Panc1 (cell line): Measurements from ENCODE around the gene MTHFD1L. TPM values are rescaled to one million over a fixed set of nuclear protein-coding genes. Genes with fewer than 3 reads are reported as not detected.

ENCODE experiments used
- ATAC-seq: fragments of 200-7000 bp; cut with Tn5 transposase; 2 replicates; pipeline ENCODE4 v1.9.1; 2020; ENCODE audit warnings: mild to moderate bottlenecking, moderate library complexity
- BruUV-seq: library from RNA; stranded (reverse); fragments of 400-500 nt; replicated peaks from 2 replicates; lab custom pipeline; 2021; lab: Mats Ljungman, UMichigan
- CTCF ChIA-PET: fragments of 300-600 bp; sonication (Branson Sonifier 250); formaldehyde crosslinking; loops from one replicate; lab custom pipeline; 2022; ENCODE audit warnings: antibody characterized with exemption; lab: Charles Lee
- POLR2A ChIA-PET: fragments of 300-600 bp; sonication (Branson Sonifier 250); formaldehyde crosslinking; loops from one replicate; lab custom pipeline; 2022; ENCODE audit warnings: antibody characterized with exemption; lab: Charles Lee
- DNase-seq: peaks from one replicate; pipeline ENCODE4 v3.0.0-alpha.2; 2010; ENCODE audit warnings: low read depth, low spot score
- H3K27ac ChIP-seq: 2 replicates; pipeline ENCODE4 v1.5.1; 2011; ENCODE audit warnings: mild to moderate bottlenecking, low read length, inconsistent platforms
- H3K27me3 ChIP-seq: fragments of 200-500 bp; sonication (Bioruptor generic); 2 replicates; pipeline ENCODE4 v1.6.0; 2014; ENCODE audit warnings: low read length, inconsistent platforms; ENCODE audit not compliant: control insufficient read depth, insufficient read depth
- H3K36me3 ChIP-seq: fragments of 200-500 bp; sonication (Bioruptor generic); 2 replicates; pipeline ENCODE4 v1.5.1; 2014; ENCODE audit warnings: inconsistent platforms, mild to moderate bottlenecking, low read length, moderate library complexity; ENCODE audit not compliant: control insufficient read depth, insufficient read depth
- H3K4me1 ChIP-seq: 2 replicates; pipeline ENCODE4 v1.5.1; 2011; ENCODE audit warnings: inconsistent platforms, mild to moderate bottlenecking, low read length, moderate library complexity; ENCODE audit not compliant: control insufficient read depth, insufficient read depth
- H3K4me3 ChIP-seq, 2 experiments: 2 replicates each; pipeline ENCODE4 v1.5.1; 2011 to 2012; ENCODE audit warnings: low read depth in 2 of 2, low read length in 2 of 2, mild to moderate bottlenecking in 2 of 2, inconsistent platforms in 1 of 2, moderate library complexity in 1 of 2
- H3K9me3 ChIP-seq: fragments of 200-500 bp; sonication (Bioruptor generic); 2 replicates; pipeline ENCODE4 v1.5.1; 2014; ENCODE audit warnings: low read depth, mild to moderate bottlenecking, inconsistent platforms, low read length, moderate library complexity; ENCODE audit not compliant: control insufficient read depth, insufficient read depth
- POLR2AphosphoS5 ChIP-seq: IDR thresholded peaks from 2 replicates; pipeline ENCODE4 v1.6.1; 2012; ENCODE audit warnings: mild to moderate bottlenecking, low read depth, low read length, moderate library complexity
- SIN3A ChIP-seq: IDR thresholded peaks from 2 replicates; pipeline ENCODE4 v1.6.1; 2012; ENCODE audit warnings: low read depth, mild to moderate bottlenecking, low read length, moderate library complexity, borderline replicate concordance; ENCODE audit not compliant: insufficient read depth
- TCF7L2 ChIP-seq: IDR thresholded peaks from 2 replicates; pipeline ENCODE4 v1.6.1; 2011; ENCODE audit warnings: mild to moderate bottlenecking, low read depth, low read length, inconsistent platforms
- in situ Hi-C: cut with HindIII; loops from 2 replicates; pipeline ENCODE4 v1.10.0; 2016; ENCODE audit warnings: low sequenced_read_pairs, low pct_unique_long_range_greater_than_20kb
- intact Hi-C: fragments of 100-400 bp; cut with micrococcal nuclease; formaldehyde crosslinking; loops from one replicate; pipeline ENCODE4 v1.10.0; 2022; ENCODE audit not compliant: unreplicated experiment
- total RNA-seq: library from RNA; stranded (reverse); gene quantifications from one replicate; pipeline ENCODE4 v1.2.1, GENCODE V29; 2021; ENCODE audit not compliant: unreplicated experiment
- TF ChIP-seq, protein P1 (sequence below), 2 experiments: IDR thresholded peaks; 2 replicates each; pipeline ENCODE4 v1.6.1; 2011 to 2012; ENCODE audit warnings: low read depth in 2 of 2, control low read depth in 1 of 2, low read length in 1 of 2, mild to moderate bottlenecking in 1 of 2, moderate library complexity in 1 of 2; ENCODE audit not compliant: insufficient read depth in 1 of 2
- TF ChIP-seq, protein P2 (sequence below): fragments of 450-650 bp; IDR thresholded peaks from 2 replicates; pipeline ENCODE4 v1.5.1; 2017; ENCODE audit warnings: mild to moderate bottlenecking

MTHFD1L gene
- total RNA-seq, 1 experiment from 2014 or later: 76.2 TPM

DNA sequence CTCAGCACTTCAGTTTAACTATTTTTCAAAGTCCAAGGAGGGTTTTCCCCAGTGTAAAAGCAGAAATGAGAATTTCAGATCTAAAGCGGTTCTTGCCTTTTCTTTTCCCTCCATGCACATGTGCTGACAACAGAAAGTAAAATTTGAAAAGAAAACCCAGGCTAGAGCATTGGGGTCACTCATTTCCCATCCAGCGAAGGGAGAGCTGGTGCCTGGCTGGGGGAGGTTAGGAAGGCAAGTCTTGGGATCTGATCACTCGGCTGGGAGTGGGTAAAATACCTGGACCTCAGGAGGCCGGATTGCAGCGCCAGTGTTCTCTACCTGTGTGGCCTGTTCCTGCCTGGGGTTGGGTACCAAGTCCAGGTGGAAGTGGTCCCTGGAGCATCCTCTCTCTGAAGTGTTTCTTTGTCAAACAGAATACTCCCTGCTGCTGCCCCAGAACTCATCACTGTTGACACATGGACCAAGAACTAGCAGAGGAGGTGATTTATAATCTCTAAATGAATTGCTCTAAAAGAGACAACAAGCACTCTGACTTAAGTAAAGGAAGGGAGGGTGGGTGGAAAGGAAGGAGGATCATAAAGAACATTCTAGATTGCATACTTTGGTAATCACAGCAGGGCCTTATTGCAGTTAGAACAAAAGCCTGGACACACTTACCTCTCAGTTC, 136.0 kb downstream of the MTHFD1L start:
- no TSS peak for BruUV-seq
- TF ChIP-seq, protein P1, sequence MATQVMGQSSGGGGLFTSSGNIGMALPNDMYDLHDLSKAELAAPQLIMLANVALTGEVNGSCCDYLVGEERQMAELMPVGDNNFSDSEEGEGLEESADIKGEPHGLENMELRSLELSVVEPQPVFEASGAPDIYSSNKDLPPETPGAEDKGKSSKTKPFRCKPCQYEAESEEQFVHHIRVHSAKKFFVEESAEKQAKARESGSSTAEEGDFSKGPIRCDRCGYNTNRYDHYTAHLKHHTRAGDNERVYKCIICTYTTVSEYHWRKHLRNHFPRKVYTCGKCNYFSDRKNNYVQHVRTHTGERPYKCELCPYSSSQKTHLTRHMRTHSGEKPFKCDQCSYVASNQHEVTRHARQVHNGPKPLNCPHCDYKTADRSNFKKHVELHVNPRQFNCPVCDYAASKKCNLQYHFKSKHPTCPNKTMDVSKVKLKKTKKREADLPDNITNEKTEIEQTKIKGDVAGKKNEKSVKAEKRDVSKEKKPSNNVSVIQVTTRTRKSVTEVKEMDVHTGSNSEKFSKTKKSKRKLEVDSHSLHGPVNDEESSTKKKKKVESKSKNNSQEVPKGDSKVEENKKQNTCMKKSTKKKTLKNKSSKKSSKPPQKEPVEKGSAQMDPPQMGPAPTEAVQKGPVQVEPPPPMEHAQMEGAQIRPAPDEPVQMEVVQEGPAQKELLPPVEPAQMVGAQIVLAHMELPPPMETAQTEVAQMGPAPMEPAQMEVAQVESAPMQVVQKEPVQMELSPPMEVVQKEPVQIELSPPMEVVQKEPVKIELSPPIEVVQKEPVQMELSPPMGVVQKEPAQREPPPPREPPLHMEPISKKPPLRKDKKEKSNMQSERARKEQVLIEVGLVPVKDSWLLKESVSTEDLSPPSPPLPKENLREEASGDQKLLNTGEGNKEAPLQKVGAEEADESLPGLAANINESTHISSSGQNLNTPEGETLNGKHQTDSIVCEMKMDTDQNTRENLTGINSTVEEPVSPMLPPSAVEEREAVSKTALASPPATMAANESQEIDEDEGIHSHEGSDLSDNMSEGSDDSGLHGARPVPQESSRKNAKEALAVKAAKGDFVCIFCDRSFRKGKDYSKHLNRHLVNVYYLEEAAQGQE (IDR thresholded peaks at IDR 0.05; ENCODE audit: insufficient read depth in 1 of 2, low read depth in 2 of 2, low read length in 1 of 2): no peak
- TF ChIP-seq, protein P2, sequence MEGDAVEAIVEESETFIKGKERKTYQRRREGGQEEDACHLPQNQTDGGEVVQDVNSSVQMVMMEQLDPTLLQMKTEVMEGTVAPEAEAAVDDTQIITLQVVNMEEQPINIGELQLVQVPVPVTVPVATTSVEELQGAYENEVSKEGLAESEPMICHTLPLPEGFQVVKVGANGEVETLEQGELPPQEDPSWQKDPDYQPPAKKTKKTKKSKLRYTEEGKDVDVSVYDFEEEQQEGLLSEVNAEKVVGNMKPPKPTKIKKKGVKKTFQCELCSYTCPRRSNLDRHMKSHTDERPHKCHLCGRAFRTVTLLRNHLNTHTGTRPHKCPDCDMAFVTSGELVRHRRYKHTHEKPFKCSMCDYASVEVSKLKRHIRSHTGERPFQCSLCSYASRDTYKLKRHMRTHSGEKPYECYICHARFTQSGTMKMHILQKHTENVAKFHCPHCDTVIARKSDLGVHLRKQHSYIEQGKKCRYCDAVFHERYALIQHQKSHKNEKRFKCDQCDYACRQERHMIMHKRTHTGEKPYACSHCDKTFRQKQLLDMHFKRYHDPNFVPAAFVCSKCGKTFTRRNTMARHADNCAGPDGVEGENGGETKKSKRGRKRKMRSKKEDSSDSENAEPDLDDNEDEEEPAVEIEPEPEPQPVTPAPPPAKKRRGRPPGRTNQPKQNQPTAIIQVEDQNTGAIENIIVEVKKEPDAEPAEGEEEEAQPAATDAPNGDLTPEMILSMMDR: no peak
- TF ChIP-seq POLR2AphosphoS5 (no peak), SIN3A (no peak), TCF7L2 (no peak)
- H3K4me1 ChIP-seq: peaks cover 21% of the 10 kb centered on the region
- DNase-seq (no peak), ATAC-seq (no peak)
- in situ Hi-C loops: no loop called here
- H3K9me3 ChIP-seq: no peaks in the 10 kb centered on the region
- no peaks in the 10 kb centered on the region for H3K27me3 ChIP-seq
- H3K27ac ChIP-seq: no peak overlapping the region; the same call in 1 of the 2 replicates
- no peaks in the 10 kb centered on the region for H3K36me3 ChIP-seq
- POLR2A ChIA-PET: no interaction called here
- H3K4me3 ChIP-seq: no peak overlapping the region
- CTCF ChIA-PET: no interaction called here
- intact Hi-C loops: no loop called here

DNA sequence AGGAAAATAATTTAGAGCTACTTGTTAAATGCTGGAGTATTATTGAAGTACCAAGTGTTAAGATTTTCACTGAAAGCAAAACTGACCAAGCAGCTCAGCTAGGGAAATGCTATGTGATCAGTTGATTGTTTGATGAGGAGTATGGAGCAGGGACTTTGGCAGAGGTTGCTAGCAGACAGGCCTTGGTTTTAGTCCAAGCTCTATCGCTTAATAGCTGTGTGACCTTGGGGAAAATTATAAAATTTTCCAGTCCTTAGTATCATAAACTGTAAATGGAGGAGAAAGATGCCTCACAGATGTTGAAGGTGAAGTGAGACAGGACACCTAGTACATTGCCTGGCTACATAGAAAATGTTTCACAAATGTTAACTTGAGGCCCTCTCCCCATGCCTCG, 136.6 kb downstream of the MTHFD1L start:
- Histone ChIP-seq H3K27me3 (no peaks in the 10 kb centered on the region), H3K4me3 (no peak overlapping the region), H3K27ac (no peak overlapping the region; the same call in 1 of the 2 replicates), H3K36me3 (no peaks in the 10 kb centered on the region), H3K4me1 (peaks cover 21% of the 10 kb centered on the region), H3K9me3 (no peaks in the 10 kb centered on the region)
- DNase-seq (no peak), ATAC-seq (no peak)
- in situ Hi-C loops: no loop called here
- no TSS peak for BruUV-seq
- intact Hi-C loops: no loop called here
- TF ChIP-seq, protein P1 (IDR thresholded peaks at IDR 0.05; ENCODE audit: insufficient read depth in 1 of 2, low read depth in 2 of 2, low read length in 1 of 2): no peak
- TF ChIP-seq POLR2AphosphoS5 (no peak), SIN3A (no peak)
- TF ChIP-seq, protein P2: no peak
- ChIA-PET CTCF (no interaction called here), POLR2A (no interaction called here)
